ENCODE measurements around the gene PTF1A.

PTF1A gene

DNA sequence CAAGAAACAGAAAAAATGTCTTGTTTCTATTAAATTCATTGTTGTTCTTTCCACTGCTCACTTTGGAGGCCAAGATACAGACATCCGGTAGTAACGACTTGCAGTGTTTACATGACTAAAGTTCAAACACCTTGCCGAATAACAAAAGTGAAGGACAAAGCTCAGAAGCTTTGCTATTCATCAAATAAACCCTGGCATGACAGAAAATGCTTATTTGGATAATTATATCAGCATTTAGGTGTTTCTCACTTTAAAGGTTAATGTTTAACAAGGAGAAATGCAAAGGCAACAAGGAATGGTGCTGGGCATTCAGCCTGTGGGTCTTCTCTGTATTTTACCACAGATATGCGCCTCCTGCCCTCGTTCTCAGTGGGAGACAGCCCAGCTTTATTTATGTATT, 5.4 kb upstream of the PTF1A start:
- no peak for DNase-seq (ENCODE audit: low read depth in 2 of 3, low spot score in 2 of 3)

DNA sequence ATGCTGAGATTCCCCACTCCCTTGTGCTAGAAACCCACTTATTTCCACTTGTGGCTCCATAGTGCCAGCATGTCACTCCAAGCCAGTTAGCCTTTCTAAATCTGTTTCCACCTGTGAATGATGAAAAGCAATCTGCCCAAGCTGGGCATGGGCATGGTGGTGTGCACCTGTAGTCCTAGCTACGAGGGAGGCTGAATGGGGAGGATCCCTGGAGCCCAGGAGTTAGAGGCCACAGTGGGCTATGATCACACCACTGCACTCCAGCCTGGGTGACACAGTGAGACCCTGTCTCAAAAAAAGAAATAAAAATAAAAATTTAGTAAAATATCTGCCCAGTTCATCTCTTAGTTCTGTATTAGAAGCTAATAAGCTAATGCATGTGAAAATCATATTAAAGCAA, 5.0 kb upstream of the PTF1A start:
- DNase-seq (ENCODE audit: low read depth in 2 of 3, low spot score in 2 of 3): no peak

DNA sequence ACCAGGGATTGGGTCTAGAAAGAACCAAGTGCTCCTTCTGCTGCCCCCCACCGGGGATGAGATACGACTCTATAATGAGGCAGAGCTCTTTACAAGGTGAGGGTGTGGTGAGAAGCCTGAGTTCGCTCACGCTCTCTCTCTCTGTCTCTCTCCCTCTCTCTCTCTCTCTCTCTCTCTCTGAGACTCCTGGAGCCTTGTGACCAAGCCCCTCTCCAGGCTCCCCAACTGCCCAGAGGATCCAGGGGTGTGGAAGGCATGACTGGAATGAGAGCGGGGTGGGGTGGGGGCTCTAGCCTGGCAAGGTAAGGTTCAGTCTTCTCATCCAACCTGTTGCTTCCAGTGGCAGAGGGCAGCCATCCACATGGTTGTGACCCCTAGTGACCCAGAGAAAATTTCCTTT, 3.1 kb upstream of the PTF1A start:
- DNase-seq (ENCODE audit: low read depth in 2 of 3, low spot score in 2 of 3): no peak

DNA sequence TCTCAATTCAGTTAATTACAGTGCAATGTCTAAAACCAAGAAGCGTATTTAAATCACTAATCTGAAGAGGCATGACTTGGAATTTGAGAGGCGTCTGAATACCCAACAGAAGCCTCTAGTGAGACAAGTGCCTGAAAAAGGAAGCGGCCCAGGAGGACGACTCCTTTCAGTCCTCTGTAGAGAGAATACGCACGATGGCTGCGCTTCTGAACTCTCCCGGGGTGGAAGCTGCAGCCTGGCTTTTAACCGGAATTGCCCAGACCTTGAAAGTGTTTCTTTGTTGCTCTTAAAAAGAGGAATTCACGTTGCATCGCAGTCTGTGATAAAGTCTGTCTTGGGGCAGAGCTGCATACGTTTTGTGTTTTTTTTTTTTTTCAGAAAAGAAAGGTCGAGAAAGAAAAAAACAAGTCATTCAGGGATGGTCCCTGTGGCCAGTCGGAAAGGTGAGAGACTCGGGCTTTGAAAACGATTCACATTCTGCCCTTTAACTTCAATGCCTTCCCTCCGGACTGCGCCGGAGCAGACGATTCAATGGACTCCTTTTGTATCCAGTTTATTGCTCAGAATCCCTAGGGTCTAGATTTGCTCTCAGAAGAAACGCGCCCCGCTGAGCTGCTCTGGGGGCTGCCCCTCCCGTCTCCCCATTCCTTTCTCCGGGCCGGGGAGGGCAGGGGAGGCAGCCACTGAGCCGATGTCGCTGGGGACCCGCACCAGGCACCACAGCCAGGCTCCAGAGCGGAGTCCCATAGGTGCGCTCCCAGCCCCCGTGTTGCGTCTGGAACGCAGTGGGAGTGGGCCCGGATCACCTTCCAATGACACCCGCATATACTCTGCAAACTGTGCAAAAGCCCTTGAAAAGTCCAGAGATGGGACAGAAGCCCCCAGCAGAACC, 994 bp upstream of the PTF1A start:
- no peak for DNase-seq (ENCODE audit: low read depth in 2 of 3, low spot score in 2 of 3)

DNA sequence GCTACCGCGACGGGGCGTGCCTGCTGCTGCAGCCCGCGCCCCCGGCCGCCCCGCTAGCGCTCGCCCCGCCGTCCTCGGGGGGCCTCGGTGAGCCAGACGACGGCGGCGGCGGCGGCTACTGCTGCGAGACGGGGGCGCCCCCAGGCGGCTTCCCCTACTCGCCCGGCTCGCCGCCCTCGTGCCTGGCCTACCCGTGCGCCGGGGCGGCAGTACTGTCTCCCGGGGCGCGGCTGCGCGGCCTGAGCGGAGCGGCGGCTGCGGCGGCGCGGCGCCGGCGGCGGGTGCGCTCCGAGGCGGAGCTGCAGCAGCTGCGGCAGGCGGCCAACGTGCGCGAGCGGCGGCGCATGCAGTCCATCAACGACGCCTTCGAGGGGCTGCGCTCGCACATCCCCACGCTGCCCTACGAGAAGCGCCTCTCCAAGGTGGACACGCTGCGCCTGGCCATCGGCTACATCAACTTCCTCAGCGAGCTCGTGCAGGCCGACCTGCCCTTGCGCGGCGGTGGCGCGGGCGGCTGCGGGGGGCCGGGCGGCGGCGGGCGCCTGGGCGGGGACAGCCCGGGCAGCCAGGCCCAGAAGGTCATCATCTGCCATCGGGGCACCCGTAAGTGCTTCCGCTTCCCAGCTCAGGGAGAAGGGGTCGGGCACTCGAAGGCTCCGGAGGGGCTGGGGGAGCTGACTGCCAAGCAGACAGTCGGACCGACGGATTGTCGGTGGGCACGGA, 761 bp downstream of the PTF1A start:
- DNase-seq (ENCODE audit: low read depth in 2 of 3, low spot score in 2 of 3): no peak

DNA sequence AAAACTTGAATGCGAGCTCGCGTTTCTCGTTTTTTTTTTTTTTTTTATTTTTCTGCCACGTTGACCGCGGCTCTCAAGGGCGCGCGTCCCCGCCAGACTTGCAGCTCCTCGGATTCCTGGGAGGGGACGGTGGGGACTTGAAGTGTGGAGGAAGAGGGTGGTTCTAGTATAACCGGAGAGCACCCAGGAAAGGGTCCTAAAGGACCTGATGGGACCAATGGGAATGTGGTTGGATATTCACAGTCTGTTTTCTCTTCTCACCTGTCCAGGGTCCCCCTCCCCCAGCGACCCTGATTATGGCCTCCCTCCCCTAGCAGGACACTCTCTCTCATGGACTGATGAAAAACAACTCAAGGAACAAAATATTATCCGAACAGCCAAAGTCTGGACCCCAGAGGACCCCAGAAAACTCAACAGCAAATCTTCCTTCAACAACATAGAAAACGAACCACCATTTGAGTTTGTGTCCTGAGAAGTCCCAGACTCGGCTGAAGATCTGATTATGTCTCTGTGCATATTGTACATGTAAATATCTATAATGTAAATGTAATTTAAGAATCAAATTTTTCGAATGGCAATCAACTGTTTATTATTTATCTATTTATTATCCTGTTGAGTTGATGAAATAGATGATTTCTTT, 1.4 kb downstream of the PTF1A start:
- no peak for DNase-seq (ENCODE audit: low read depth in 2 of 3, low spot score in 2 of 3)

DNA sequence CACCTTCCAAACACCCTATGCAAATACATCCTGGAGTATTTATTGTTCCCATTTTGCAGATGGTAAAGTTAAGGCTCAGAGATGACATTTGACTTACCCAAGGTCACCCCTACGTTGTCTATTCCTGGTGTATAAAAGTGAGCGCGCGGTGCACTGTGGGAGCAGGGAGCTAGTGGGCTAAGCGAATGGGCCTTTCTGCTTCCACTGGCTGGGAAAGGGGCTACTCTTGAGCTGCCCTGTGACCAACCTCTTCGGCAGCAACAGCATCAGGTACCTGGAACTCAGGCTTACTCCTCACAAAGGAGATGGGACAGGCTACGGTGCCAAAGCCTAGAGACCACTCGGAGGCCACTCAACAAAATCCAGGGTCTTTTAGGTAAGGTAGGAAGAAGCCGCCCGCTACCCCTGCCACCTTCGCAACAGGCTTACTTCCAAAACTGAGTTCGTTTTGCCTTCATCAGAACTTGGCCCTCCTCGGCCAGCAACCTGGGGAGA, 2.4 kb downstream of the PTF1A start:
- no peak for DNase-seq (ENCODE audit: low read depth in 2 of 3, low spot score in 2 of 3)

DNA sequence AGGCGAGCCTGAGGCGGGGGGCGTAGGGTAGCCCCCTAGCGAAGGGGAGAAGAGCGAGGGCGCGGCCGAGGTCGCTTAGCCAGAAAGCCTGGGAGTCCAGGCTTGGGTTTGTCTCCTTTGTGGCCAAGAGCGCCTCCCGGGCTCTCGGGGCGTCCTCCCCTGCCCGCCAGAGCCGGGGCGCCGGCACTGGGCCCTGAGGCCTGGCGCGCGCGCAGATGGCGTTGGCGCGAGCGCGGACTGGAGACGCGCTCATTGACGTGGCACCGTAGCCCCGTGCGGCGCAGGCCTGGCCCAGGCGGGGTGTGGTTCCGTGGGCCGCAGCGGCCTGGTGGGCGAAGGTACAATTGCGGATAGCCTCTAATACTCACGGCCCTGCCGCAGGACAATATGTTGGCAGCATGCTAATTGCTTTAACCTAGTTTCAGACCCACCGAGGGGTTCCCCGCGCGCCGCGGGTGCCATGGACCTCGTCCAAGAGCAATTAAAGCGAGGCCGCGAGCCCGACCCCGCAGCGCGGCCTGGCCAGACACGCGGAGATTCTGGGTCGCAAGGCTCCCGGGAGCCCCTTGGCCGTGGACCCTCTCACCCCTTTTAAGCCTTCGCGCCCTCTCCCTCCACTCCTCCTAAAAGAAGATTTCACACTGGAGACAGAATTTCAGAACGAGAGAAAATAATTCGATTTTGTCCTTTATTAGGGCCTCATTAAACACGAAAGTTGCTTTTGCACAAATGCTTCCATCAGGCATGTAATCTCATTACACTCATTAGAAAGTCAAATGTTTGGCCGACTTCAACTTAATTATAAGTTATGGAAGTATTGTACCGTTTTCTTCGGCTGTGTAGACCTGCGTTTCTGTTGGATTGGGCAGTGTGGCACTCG, 3.1 kb downstream of the PTF1A start:
- DNase-seq (ENCODE audit: low read depth in 2 of 3, low spot score in 2 of 3): no peak

DNA sequence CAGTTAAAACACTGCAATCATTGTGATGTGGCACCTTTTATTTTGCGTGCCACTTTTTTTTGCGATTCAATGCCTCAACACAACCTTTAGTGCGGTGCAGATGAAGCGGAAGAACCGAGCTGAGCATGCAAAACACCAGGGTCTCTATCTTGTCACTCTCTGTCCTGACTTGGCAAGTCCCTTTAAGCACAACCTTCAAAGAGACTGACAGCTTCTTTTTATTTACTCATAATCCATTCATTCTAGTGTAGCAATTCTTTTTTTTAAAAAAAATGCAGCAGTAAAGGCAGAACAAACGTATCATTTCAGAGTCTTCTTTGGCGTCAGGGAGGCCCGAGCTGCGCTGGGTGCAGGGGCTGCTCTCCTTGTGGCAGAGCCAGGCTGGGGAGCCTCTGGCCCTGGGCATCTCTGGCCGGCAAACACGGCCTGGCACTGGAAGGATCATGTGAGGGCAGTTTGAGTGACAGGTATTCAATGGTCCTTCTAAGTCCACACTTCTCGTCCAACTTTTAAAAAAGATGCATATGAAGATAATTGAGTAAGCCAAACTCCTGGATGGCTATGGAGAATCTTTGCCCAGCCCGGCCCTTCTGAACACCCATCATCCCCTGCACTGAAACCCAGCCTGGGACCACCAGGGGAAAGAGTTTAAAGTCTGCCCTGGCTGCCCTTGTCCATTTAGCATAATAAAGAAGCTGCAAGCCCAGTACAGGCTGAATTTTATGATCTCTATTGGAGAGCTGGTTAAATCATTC, 3.9 kb downstream of the PTF1A start:
- DNase-seq (ENCODE audit: low read depth in 2 of 3, low spot score in 2 of 3): no peak

DNA sequence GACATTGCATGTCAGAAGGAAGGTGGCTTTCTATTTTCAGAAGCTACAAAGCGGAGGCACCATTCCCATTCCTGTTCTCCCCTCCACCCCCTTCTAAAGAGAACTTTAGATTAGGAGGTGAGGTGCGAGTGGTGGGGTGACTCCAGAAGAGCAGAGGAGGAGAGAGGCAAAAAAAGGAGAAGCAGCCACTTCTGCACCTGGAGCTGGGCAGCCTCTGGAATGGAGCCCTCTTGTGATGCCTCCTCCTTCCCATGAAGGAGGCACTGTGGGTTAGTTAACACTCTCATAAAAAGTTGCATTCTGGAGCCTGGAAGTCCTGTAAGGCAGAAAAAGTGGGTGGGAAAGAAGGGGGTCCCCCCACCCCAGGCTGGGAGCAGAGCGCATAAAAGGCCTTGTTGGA, 4.8 kb downstream of the PTF1A start:
- DNase-seq (ENCODE audit: low read depth in 2 of 3, low spot score in 2 of 3): no peak

DNA sequence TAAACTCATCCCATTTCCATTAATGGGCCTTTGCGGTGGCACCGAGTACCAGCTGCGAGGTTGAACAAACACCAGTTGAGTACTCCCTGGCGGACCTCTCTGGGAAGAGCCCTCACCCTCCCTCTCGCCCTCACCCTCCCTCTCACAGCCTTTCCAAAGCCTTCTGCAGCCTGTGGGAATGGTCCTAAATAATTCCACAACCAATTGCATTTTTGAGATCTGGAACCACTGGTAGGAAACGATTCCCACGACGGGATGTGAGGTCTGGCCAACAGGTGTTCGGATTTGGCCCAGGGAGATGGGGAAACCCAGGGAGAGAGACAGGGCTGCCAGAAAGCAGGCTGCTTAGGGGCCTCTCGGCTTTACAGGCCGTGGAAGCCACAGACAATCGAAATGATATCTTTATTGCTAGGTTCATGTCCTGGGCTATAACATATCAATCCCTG, 5.3 kb downstream of the PTF1A start:
- no peak for DNase-seq (ENCODE audit: low read depth in 2 of 3, low spot score in 2 of 3)

DNA sequence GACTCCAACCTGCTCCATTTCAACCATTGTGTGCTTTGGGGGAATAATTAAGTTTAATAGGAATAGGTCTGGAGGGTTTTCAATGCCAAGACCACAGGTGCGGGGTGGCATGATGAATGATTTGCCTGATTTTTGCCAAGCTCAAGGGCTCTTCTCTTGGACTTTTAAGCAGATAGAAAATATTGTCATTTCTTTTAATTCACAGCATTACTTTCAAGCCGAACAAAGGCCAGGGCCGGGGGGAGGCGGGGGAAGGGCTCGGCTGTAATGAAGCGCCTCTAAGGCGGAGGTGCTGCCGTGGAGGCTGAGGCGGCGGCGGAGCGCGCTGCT, 6.5 kb downstream of the PTF1A start:
- DNase-seq (ENCODE audit: low read depth in 2 of 3, low spot score in 2 of 3): no peak

DNA sequence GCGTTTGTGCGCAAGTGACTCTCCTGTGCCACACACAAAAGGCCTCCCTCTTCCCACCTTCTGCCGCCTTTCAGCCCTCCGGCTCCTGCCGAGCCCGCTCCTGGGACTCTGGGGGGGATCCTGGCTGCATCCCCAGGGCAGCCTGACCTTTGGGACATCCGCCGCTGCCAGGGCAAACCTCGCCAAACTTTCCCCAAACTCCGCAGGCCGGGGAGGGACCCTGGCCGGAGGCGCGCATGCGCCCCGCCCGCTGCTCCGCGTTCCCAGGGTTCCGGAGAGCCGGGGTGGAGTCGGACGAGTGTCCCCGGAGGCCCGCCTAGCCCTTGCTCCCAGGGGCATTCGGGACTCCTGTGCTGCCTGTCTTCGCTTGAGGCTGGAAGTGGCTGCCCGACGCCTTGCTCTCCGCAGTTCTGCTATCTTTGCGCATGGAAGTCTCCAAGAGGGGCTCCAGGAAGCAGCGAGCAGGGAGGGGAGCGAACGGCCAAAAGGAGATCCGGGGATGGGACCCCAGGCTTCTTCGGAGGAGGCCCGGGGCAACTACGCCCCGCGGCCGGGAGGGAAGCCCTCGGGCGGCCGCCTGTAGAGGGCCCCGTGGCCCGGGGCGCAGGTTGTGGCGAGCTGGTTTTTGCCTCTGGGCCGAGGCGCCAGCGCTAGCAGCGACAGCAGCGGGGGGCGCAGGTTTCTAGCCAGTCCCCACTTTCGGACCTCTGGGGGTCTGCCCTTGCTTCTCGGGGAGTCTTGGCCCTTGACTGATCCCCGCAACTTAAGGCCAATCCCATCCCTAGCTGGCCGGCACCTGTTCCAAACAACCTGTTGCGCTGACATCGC, 7.0 kb downstream of the PTF1A start:
- no peak for DNase-seq (ENCODE audit: low read depth in 2 of 3, low spot score in 2 of 3)

DNA sequence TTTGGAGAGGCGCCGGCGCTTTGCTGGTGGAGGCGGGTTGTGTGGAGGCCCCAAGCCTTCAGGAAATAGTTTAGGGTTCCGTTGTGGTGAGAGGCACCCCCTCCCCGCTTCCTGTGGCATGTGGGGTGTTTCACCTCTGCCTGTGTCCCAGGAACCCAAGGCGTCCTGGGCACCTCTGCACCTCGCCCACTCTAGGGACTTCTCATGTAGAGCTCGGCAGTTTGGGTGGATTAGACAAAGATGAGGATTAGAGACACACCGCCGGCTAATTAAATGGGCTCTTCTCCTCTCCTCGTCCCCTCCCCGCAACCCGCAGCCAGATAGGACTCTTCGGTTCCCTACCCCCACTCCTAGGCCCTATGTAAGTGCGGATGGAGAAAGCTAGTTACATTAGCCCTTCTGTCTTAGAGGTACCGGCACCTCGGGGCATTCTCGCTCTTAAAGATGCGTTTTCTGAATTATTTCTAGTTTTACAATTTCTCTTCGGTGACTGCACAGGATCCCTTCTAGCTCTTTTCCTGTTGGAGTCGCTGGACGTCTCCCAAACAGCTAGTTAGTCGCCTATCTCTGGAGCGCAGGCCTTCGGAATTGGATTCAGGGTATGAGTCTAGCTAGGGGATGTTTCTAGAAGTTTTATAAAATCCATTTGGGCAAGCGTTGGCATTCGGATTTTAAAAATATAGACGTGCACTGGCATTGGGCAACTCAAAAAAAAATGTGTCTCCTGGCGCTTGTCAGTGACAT, 7.8 kb downstream of the PTF1A start:
- DNase-seq (ENCODE audit: low read depth in 2 of 3, low spot score in 2 of 3): no peak

DNA sequence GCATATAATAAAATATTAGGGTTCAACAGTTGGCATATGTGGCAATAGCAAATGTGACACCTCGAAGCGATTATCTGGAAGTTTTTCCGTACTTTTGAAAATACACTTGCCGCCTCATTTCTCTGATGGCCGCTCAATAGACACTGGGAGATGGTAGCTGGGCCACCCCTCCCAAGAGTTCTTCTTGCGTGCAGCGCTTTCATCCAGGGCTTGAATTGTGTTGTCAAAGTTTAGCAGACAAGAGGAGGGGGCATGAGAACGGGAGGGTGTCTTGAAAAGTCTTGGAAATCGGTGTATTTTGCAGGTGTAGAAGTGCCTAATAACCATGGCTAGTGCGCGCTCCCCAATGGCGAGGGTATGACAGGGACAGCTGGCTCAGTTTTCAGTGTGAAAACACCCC, 8.5 kb downstream of the PTF1A start:
- DNase-seq (ENCODE audit: low read depth in 2 of 3, low spot score in 2 of 3): no peak

DNA sequence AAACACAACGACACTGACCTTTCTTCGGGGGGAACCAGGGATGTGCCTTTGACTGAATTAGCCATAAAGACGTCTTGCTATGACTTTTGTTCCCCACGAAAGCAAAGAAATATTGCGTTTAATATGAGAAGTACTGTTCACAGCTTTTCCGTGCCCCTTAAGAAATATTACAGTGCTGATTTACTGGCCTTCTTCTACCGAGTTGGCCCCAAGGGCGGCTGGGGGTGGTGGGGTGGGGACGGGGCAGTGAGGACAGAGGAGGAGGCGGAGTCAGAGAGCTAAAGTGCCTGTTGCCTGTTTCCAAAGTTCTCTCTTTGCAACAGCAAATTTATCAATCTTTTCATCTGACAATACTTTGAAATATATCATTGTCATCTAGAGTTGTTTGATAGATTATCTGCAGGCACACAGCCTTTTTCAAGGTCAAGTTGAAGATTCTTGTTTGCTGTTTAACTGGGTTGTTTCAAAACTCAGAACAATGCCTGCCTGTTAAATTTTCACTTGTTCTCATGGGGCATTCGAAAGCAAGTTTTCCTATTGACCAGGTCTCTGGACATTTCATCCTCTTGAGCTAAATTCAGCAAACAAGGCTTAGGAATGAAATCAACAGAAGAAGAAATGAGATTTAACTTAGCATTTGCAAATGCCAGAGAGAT, 9.0 kb downstream of the PTF1A start:
- no peak for DNase-seq (ENCODE audit: low read depth in 2 of 3, low spot score in 2 of 3)

DNA sequence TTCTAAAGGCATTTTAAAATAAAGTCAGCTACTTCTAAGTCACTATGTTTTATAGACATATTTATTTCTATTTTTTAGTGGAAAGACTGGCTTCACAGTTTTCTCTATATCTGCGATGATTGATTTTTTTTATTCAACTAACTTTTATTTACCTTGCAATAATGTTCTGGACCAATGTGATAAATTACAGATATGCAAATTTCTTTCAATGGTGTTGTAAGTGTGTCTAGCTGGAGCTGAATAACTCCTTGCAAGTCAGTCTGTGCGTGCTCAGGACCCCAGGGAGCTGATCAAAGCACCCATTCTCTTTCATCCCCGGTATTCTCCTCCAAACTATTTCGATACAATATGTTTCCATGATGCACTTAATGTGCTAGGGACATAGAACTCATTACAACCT, 9.7 kb downstream of the PTF1A start:
- DNase-seq (ENCODE audit: low read depth in 2 of 3, low spot score in 2 of 3): no peak

DNA sequence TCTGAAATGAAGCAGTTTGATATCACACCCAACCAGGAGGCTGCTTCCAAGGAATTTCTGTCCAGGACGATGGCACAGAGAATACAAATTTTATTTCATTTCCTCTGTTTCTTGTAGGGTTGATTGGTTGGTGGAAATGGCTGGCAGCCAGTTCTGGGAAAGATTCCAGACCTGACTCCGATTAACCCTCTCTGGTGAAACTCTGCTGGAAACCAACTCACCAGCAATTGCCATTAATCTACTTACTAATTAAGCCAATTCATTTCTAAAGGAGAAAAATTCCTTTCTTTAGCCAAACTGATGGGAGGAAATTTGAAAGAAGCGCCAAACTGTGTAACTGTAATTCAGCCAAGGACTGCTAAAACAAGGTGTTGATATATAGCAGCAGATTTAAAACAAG, 10.7 kb downstream of the PTF1A start:
- no peak for DNase-seq (ENCODE audit: low read depth in 2 of 3, low spot score in 2 of 3)
